GM18858 (cell line): ENCODE results near the gene ALX3.

ENCODE experiments used
- ATAC-seq: cut with Tn5 transposase; IDR thresholded peaks from one replicate; pipeline ENCODE4 v1.9.1; 2021; ENCODE audit not compliant: unreplicated experiment

Gene ALX3

DNA sequence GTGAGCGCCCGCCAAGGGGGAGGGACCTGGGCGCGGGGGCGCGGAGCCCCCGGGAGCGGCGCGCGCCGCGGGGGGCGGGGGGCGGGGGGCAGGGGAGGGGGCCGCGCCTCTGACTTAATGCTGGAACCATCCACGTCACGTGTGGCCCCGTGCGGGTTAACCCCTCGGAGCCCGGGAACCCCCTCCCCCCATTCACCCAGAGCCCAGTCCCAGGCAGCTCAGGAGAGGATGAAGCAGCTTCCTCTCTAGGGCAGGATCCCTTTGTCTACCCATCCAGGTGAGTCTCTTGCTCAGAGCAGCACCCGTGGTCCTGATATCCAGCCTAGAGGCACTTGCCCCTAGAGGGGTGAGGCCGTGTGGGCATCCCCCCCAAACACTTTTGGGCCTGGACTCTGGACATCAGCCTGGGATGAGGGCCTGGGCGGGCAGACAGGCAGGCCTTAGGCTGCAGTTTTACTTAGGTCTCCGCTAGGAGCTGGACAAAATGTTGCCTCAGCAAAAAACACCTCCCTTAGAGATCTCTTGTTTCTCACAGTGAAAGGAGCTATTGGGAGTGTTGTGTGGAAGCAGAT lies at the start of gene ALX3:
ALX3 (minus strand) TSS at position 2 of the 572 bp plus-strand sequence. CDS start 60 bp downstream, outside the sequence.
- no peak for ATAC-seq

DNA sequence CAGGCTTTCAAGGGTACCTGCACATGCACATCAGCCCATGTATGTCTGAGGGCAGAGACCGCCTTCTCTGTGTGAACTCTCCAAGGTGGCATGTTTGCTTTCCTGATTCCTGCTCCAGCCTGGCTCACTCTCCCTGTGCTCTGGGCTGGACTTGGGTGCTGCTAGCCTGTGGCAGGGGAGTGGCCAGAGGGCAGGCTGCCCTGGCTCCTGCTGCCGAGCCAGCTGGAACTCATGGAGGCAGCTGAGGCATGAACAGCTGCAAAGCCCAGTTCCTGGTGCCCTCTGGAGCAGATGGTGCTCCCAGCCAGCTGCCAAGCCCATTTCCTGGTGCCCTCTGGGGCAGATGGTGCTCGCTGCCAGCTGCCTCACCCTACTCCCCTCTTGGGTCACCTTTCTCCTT lies 49.4 kb upstream of the ALX3 start:
- no peak for ATAC-seq

DNA sequence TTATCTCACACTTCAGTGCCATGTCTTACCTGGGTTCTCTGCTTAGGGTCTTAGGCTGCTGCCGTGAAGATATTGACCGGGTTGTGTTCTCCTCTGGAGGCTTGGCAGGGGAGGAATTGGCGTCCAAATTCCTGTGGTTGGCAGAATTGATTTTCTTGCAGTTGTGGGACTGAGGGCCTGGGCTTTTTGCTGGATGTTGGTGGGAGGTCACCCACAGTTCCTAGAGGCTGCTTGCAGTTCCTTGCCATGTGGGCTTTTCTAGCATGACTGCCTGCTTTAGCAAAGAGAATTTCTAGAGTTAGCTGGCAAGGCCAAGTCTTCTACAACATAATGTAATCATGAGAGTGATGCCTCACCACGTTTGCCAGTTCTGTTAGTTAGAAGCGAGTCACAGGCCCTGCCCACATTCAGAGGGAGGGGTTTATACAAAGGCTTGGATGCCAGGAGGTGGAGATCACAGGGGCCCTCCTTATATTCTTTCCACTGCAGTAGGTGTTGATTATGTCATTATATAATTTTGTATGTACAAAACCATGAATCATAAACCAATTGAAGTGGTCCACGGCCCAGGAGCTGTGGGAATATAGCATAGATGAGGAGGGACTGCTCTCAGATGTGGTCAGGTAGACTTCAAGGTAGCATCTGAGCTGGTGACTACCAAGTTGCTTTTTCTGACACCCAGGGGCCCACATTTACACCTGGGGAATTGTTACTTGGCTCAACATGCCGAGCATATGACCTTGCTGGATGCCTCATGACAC lies 48.3 kb upstream of the ALX3 start:
- ATAC-seq = no peak

DNA sequence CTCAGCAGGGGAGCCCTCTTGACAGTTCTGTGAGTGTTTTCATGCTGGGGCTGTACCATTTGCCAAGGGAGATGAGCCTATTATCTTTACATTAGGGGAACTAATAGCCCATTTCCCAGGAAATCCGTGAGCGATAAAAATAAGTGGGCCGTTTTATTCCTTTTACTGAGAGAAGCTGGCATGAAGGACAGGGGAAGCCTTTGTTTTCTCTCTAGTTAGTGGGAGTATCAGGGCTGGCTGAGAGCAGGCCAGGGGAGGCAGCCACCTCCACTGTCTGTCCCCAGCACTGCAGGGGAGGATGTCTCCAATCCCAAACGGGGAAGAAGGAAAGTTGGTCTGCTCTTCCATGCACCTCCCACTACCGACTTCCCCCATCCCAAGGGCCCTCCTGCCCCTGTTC lies 44.3 kb upstream of the ALX3 start:
- ATAC-seq = no peak

DNA sequence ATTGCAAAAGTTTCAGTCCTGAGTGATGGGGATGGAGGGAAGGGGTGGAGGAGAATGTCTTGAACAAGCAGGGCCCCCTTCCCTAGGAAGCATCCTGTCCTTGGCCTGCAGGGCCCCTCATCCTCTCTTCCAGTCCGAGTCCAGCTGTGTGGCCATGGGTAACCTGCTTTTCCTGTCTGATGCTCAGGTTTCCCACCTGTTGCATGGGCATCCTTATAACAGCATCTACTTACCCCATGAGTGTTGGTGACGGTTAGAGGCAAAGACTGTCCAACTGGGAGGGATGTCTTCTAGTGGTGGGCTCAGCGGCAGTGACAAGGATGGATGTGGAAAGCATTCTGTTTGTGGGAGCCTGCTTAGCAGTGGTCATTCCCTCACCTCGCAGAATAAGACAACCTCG lies 43.7 kb upstream of the ALX3 start:
- ATAC-seq = no peak

DNA sequence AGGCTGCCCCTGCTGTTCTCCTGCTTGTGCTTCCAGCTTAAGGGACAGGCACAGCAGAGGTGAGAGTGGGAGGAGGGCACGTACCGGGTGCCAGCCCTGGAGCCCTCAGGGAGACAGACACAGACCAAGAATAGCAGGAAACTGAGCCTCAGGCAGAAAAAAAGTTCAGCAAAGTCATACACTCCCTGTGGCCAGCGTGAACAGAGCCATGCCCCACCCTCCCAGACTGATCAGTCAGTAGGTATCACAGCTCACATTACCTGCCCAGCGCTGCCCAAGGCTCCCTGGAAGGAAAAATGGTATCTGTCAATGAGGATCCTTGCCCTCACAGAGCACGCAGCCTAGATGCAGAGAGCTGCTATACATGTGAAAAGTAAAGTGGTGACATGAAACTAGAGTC lies 43.1 kb upstream of the ALX3 start:
- ATAC-seq = no peak

DNA sequence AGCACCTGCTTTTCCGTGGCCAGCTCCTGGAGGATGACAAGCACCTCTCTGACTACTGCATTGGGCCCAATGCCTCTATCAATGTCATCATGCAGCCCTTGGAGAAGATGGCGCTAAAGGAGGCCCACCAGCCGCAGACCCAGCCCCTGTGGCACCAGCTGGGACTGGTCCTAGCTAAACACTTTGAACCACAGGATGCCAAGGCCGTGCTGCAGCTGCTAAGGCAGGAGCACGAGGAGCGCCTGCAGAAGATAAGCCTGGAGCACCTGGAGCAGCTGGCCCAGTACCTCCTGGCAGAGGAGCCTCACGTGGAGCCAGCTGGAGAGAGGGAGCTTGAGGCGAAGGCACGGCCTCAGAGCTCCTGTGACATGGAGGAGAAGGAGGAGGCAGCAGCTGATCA lies 42.2 kb upstream of the ALX3 start:
- ATAC-seq = no peak

DNA sequence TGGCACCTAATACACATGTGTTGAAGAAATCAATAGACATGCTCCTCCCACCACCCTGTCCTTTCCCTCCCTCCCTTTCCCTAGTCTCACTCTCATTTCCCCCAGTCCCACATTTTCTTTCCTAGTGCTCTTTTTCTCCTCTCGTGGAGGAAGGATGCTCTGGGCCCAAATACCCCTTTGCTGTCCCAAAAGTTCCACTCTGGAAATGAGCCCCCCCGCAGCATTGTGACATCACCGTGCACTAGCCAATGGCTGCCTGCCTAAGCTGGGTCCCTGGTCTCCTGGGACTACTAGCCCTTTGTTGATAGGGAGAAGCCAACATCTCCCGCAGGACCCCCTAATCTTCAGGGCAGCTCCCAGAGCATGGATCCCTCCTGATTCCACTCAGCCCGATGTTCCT lies 41.7 kb upstream of the ALX3 start, which contains the start of gene UBL4B:
UBL4B (plus strand) TSS at position 301 of the 400 bp plus-strand sequence; CDS start at position 393, 92 bp downstream.
- ATAC-seq = no peak

DNA sequence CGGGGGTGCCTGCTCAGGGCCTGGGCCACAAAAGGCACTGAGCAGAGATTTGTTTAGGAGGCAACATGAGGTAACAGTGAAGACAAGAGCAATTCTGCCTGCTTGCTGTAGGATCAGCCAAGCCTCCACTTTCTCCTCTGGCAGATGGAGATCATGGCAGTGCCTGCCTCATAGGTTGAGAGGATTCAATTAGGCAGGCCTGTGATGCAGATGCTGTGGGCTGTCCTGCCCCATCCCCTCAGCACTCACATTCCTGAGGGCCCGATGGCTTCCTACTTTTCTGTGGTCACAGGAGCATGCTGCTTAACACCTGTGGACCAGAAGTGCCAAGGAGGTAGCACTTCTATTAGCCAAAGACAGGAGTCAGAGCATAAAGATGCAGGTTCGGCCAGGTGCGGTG lies 40.6 kb upstream of the ALX3 start:
- no peak for ATAC-seq

DNA sequence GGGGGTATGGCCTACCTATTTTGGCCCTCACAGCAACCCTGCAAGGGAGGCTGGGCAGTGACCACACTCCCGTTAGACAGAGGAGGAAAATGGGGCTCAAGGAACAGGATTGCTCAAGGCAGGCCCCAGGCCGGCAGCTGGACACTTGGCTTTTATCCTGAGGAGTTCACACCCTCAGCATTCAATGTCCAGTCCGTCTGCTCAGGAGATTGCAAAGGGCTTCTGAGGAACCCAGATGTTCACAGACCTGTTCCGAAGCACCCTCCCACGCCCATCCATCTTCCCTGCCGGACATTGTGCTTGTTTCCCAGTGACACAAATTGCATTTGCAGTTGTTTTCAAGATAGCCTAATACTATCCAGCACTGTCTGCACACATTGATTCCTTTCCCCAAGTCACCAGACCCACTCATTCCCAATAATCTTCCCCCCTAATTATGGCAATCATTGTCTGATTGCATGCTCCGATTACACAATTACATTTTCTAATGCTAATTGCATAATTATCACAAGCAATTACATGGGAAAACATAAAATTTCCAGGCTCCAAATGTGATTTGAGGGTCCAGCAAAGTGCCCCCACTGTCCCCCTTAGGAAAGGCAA lies 37.5 kb upstream of the ALX3 start:
- ATAC-seq = no peak

DNA sequence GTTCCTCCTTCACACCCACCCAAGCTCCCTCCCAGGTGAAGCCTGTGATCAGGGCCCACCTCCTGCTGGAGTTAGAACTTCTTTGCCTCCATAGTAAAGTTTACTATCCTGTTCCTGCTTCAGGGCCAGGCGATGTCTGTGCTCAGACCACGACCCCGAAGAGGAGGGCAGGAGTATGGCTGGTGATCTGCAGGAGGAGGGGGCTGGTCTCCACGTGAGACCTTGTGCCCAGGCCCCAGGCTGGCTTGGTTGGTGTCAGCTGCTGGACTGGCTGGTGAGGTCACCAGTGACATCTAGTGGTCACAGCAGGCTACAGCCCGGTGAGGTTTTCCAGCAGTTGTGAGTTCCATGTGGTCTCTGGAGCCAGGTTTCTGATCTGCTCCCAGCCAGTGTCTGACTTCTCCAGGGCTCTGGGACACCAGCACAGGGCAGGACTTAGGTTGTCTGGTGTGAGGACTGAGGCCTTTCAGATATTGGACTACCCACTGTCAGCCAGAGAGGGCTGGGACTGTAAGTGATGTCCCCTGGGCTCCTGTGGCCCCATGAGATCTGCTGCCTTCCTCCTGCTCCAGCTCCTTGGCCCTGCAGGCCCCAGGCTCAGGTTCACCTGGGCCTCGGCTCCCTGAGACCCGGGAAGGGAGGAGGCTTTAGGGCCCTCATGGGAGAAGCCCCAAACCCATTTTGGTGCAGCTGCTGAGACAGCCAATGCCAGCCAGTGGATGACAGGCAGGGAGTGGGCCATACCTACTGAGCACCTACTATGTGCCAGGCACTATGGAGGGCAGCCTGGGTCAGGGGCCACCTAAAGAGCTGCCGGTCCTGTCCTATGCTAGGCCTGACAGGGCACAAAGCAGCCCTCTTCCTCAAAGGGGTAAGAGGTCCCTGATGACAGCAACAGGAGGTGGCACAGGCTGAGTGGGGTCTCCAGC lies 35.8 kb upstream of the ALX3 start:
- no peak for ATAC-seq

DNA sequence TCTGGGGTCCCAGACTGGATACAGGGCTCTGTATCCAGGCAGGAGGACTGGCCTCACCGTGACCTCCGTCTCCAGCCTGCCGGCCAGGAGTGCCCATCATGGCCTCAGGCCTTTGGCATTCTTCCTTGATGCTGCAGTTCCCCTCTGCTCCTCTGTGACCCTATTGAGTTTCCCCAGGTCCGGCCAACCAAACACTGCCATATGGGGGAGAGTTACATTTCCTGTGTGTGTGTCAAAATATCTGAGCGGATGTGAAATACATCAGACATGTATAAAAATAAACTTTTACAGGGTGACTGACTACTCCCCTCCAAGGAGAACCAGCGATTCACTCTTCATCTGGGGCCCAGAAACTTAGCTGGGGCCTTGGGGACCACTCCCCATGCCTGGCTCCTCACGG lies 31.6 kb upstream of the ALX3 start:
- ATAC-seq = no peak

DNA sequence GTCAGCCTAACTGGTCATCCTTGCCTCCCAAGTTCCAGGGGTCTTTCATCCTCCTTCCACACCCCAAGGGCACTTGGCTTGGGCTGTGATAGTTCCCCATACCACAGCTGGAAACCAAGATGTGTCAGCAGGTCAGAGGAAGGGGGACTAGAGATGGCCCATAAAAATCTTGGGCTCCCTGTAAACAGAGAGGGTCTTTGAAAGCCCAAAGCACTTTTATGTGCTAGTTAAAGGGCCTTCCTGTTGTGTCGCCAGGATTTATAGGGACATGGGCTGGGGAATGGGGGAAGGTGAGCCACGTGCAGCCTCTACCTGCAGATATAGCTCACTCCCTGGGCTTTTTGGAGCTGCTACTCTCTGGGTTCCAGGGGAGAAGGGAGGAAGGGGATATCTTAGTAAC lies 29.9 kb upstream of the ALX3 start:
- ATAC-seq = no peak

DNA sequence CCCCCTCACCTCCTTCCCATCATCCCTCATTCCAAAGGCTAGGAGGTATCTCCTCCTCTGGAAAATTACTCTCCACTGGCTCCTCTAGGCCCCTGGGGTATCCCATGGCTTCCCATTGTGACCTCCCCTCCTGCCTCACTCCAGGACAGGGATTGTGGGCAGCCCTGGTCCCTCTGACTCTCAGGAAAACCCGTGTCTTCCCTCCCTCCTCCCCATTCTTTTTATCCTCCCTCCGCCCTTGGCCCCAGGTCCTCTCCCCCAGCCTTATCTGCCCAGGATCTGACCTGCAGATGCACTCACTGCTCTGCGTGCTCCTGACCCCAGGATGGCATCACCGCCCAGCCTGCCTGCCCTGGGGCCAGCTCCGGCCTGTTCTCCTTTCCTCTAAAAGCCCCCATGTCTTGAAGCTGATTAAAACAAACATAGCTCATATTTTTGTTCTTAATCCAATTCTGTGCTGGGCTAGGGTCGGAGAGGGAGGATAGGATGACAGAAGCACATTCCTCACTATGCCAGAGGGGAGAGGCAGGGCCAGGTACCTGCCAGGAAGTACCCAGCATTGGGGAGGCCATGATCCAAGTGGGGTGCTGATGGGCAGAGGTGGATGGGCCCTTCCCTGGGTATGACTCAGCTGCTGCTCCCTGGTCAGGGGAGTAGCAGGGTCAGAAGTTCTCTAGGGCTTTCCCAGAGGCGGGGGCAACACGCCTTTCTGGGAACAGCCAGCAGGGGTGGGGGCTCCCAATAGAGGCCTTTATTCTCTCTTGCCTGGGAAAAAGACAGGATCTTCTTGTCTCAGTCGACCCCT lies 28.0 kb upstream of the ALX3 start:
- ATAC-seq = no peak

DNA sequence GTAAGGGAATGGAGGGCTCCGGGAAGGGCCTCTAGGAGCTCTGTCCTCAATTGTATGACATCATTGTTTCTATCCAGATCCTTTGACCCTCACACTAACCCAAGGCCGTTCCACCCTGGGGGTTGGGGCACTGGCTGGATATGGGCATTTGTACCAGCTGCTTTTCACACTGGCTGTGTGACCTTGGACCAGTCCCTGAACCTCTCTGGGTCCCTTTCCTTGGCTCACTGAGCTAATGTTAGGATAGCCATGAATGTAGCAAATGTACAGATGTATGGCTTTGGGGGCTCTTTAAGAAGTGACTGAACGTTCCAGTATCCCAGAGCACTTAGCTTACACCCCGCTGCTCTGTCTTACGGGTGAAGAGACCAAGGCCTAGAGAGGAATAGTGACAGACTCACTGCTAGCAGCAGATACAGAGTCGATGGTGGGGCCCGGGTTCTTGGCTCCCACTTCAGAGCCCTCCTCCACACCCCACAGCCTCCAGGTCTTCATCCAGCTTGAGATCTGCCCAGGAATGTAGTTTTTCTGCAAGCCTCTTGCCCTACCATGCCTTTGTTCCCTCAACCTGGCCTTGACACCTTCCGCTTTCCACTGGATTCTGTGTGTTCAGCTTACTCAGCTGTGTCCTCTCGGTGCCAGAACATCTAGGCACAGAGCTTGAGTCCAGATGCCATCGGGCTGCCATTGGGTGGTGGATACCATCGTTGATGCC lies 27.2 kb upstream of the ALX3 start:
- ATAC-seq = no peak

DNA sequence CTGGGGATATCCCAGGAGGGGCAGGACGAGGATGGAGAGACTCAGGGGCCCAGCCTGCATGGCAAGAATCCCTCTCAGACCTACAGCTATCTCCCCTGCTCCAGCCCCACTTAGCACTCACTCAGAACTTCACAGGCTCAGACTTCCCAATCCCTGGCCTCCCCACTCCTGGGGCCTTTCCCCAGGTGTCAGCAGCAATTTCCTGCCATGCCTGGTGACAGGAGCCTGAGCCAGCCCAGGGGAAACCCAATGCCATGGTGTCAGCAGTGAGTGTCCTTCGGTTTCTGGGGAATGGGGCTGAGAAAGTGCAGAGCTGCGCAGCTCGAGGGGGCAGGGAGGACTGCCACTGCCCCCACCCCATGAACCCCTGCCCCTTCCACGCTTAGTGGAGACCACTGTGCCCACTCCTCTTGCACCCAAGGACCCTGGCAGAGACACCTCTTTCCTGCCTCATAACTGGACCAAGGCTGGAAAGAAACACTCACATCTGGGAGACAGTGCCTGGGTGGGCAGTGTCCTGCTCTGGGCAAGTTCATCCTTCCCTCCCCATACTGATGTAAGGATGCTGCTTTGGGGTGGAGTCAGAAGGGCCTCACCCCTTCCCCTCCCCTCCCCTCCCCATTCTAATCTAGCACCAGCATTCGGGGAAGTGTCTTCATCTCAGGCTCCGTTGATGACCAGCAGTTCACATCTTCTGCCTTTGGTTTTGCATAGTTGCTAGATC lies 24.6 kb upstream of the ALX3 start:
- no peak for ATAC-seq

DNA sequence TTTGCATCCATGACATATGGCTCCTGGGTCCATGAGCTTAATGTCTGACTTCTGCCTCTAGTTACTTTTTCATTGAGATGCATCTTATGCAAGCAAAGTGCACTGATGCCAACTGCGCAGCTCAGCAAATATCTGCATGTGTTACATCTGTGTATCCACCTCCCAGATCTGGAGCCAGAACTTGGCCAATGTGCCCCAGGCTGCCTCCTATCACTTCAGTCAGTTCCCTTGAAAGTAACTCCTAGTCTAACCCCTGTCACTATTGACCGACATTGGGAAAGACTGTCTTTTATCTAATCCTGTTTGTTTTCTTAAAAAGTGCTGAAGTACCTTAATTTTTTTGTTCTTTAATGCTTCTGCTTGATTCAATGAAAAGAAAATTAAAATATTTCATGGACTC lies 22.5 kb upstream of the ALX3 start:
- no peak for ATAC-seq

DNA sequence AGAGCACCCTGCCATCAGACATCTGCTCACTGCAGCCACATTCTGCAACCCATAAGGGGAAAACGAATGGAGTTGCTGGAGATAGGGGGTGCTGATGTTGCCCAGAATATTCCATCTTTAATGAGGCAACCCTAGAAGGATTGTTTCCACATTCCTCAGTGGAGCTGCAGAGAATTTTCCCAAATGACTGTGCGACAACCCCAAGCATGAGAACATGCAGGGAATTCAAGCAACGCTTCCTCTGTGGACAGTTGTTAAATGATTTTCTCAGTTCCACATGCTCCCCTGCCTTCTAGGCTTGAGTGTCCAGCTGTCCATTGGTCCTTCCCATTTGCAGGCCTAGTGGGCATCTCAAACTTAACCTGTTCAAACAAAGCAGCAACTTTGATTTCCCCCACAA lies 21.3 kb upstream of the ALX3 start:
- no peak for ATAC-seq

DNA sequence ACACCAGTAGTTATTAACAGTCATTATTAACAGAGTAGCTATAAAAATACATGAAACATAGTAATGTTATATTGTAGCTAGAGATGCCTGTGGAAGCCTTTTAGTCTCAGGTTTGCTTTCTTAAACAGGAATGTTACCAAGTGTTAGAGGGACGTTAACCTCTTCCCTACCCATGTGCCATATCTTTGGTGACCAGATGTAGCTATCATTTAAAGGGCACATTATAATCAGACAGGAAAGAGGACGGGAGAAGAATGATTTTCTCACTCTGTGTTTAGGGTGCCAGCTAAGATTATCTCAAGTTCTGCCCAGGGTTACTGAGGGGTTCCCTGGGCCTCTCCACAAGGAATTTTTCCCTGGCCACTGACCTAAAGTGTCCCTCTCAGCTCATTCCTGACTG lies 20.9 kb upstream of the ALX3 start:
- ATAC-seq = no peak
